Ovary (tissue), 3 donors: ENCODE measurements around the gene CPN2.

Experiments
- POLR2A ChIP-seq: fragments of 450-650 bp; IDR thresholded peaks from one replicate; pipeline ENCODE4 v1.6.1; 2017; ENCODE audit warnings: antibody characterized with exemption, mild to moderate bottlenecking, moderate library complexity
- TF ChIP-seq, protein P1 (sequence below), 3 donors: fragments of 450-650 bp in 2 of 3; fragments of 200-600 bp in 1 of 3; IDR thresholded peaks; one replicate each; pipeline versions ENCODE4 v1.5.1 to v1.8.0; 2016 to 2022; ENCODE audit warnings: antibody characterized with exemption in 3 of 3, mild to moderate bottlenecking in 1 of 3
- donor health status: DM: no; HTN: no; CAD: no.

DNA sequence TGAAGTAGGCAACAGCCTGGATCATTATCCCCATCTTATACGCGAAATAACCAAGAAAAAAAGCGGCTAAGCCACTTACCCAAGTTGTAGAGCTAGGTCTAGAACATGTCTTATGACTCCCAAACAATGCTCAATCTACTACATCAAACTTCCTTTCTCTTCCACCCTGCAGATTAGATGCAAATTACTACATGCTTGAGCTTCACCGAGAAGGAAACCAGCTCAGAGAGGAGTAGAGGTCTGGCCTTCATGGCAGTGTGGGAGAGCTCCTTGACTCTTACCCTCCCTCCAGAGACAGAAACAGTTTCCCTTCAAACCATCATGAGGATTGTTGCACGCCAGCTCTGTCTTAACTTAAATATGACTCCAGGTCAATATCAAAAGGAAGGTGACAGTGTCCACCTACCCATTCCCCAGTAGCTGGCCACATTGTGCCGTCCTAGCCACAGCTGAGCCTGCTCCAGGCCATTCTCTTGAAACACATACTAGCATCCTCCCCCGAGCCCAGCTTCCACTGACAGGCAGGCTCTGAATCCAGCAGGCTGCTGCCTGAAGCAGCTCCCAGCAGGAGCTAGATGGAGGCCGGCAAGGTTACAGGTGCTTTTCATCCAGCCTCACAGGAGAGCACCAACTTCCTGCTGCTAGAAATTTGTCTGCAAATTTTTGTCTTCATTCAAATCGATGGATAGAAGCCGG is 56.8 kb downstream of the CPN2 start:
- TF ChIP-seq POLR2A = no peak
- TF ChIP-seq, protein P1, sequence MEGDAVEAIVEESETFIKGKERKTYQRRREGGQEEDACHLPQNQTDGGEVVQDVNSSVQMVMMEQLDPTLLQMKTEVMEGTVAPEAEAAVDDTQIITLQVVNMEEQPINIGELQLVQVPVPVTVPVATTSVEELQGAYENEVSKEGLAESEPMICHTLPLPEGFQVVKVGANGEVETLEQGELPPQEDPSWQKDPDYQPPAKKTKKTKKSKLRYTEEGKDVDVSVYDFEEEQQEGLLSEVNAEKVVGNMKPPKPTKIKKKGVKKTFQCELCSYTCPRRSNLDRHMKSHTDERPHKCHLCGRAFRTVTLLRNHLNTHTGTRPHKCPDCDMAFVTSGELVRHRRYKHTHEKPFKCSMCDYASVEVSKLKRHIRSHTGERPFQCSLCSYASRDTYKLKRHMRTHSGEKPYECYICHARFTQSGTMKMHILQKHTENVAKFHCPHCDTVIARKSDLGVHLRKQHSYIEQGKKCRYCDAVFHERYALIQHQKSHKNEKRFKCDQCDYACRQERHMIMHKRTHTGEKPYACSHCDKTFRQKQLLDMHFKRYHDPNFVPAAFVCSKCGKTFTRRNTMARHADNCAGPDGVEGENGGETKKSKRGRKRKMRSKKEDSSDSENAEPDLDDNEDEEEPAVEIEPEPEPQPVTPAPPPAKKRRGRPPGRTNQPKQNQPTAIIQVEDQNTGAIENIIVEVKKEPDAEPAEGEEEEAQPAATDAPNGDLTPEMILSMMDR (IDR thresholded peaks at IDR 0.05) = no peak
